Common myeloid progenitor, CD34-positive (primary cell): ENCODE data around the gene DIP2C.
"Not testable (repeated sequence)": the region's sequence is repeated elsewhere in the genome, so short reads cannot be mapped to it uniquely, and the experiment has no call there.

ENCODE experiments used
- CTCF ChIA-PET: fragments of 350-600 bp; sonication (Branson Sonifier 250); formaldehyde crosslinking; loops from one replicate; lab custom pipeline; 2021; ENCODE audit warnings: antibody characterized with exemption; lab: Charles Lee
- POLR2A ChIA-PET: fragments of 350-600 bp; sonication (Branson Sonifier 250); formaldehyde crosslinking; loops from one replicate; lab custom pipeline; 2021; ENCODE audit warnings: antibody characterized with exemption; lab: Charles Lee
- DNase-seq, 3 donors: peaks; one replicate each; pipeline versions ENCODE4 v3.0.0 to v3.0.0-alpha.2; 2013
- H3K27ac ChIP-seq, 2 experiments: 1 replicate in 1 of 2; 2 replicates in 1 of 2; pipeline ENCODE4 v1.7.0; 2013; ENCODE audit warnings: inconsistent platforms in 2 of 2, low read length in 2 of 2, mild to moderate bottlenecking in 2 of 2, low read depth in 1 of 2, moderate library complexity in 1 of 2; ENCODE audit not compliant: severe bottlenecking in 2 of 2, insufficient read depth in 1 of 2, poor library complexity in 1 of 2
- H3K27me3 ChIP-seq, 5 experiments: replicated peaks in 2 of 5; 1 replicate in 3 of 5; 2 replicates in 2 of 5; pipeline versions ENCODE4 v1.6.1 to v1.7.0; 2013; ENCODE audit warnings: low read length in 4 of 5, mild to moderate bottlenecking in 2 of 5, moderate library complexity in 2 of 5, inconsistent platforms in 1 of 5; ENCODE audit not compliant: insufficient read depth in 5 of 5, control insufficient read depth in 4 of 5
- H3K36me3 ChIP-seq, 4 experiments: 1 replicate in 2 of 4; 2 replicates in 2 of 4; pipeline versions ENCODE4 v1.6.1 to v1.7.0; 2013; ENCODE audit warnings: low read length in 3 of 4, control low read depth in 1 of 4, mild to moderate bottlenecking in 1 of 4; ENCODE audit not compliant: control insufficient read depth in 4 of 4, insufficient read depth in 4 of 4
- H3K4me1 ChIP-seq, 4 experiments: 1 replicate in 3 of 4; 2 replicates in 1 of 4; pipeline versions ENCODE4 v1.6.1 to v1.7.1; 2013; ENCODE audit warnings: low read length in 3 of 4, mild to moderate bottlenecking in 3 of 4, control low read depth in 1 of 4, inconsistent platforms in 1 of 4, moderate library complexity in 1 of 4; ENCODE audit not compliant: control insufficient read depth in 4 of 4, insufficient read depth in 4 of 4; ENCODE audit errors: control extremely low read depth in 1 of 4
- H3K4me3 ChIP-seq, 7 experiments: 1 replicate in 4 of 7; 2 replicates in 3 of 7; pipeline versions ENCODE4 v1.5.1 to v1.7.0; 2013; ENCODE audit warnings: mild to moderate bottlenecking in 7 of 7, low read length in 6 of 7, moderate library complexity in 6 of 7, inconsistent platforms in 2 of 7, low read depth in 2 of 7, control low read depth in 1 of 7; ENCODE audit not compliant: insufficient read depth in 4 of 7, control insufficient read depth in 1 of 7; ENCODE audit errors: extremely low read depth in 1 of 7
- H3K9me3 ChIP-seq, 5 experiments: 1 replicate in 4 of 5; 2 replicates in 1 of 5; pipeline versions ENCODE4 v1.6.1 to v1.7.1; 2013; ENCODE audit warnings: low read length in 4 of 5, mild to moderate bottlenecking in 2 of 5, inconsistent platforms in 1 of 5, low read depth in 1 of 5, moderate library complexity in 1 of 5; ENCODE audit not compliant: control insufficient read depth in 4 of 5, insufficient read depth in 2 of 5; ENCODE audit errors: control extremely low read depth in 1 of 5
- WGBS: methylation state at CpG from one replicate; pipeline ENCODE4 v1.1.5; 2013; ENCODE audit not compliant: insufficient coverage; 5-methylcytosine and 5-hydroxymethylcytosine counted together

DIP2C gene

GRCh38 chr10:589961-590680, 99.3 kb downstream of the DIP2C start:
- DNase-seq: no peak
- ChIA-PET POLR2A (no interaction called here), CTCF (no interaction called here)
- H3K36me3 ChIP-seq: no peaks in the 10 kb centered on the region
- H3K9me3 ChIP-seq: no peaks in the 10 kb centered on the region
- no peak overlapping the region for H3K27ac ChIP-seq
- H3K27me3 ChIP-seq: peaks cover 0 to 48% (median 14%) of the 10 kb centered on the region in 5 experiments
- no peak overlapping the region for H3K4me3 ChIP-seq
- no peaks in the 10 kb centered on the region for H3K4me1 ChIP-seq
- 90% methylated on average over 19 of the region's 21 CpGs for WGBS

GRCh38 chr10:588246-589165, 101.0 kb downstream of the DIP2C start:
- 93% methylated on average over 25 of the region's 27 CpGs for WGBS
- H3K27ac ChIP-seq: no peak overlapping the region
- H3K4me1 ChIP-seq: no peaks in the 10 kb centered on the region
- DNase-seq: no peak
- H3K27me3 ChIP-seq: peaks cover 0 to 42% (median 14%) of the 10 kb centered on the region in 5 experiments
- POLR2A ChIA-PET: no interaction called here
- no peaks in the 10 kb centered on the region for H3K9me3 ChIP-seq
- no peaks in the 10 kb centered on the region for H3K36me3 ChIP-seq
- CTCF ChIA-PET: no interaction called here
- H3K4me3 ChIP-seq: no peak overlapping the region

GRCh38 chr10:586716-587115, 102.8 kb downstream of the DIP2C start:
- no peak for DNase-seq
- no peaks in the 10 kb centered on the region for H3K36me3 ChIP-seq

GRCh38 chr10:586151-586550, 103.3 kb downstream of the DIP2C start:
- DNase-seq: no peak
- 95% methylated on average over 5 of the region's 9 CpGs for WGBS
- Histone ChIP-seq H3K27me3 (peaks cover 0 to 40% (median 11%) of the 10 kb centered on the region in 5 experiments), H3K36me3 (no peaks in the 10 kb centered on the region), H3K4me1 (no peaks in the 10 kb centered on the region), H3K4me3 (no peak overlapping the region), H3K9me3 (no peaks in the 10 kb centered on the region), H3K27ac (no peak overlapping the region)
- POLR2A ChIA-PET: no interaction called here
- CTCF ChIA-PET: no interaction called here

More at GRCh38 chr10:586716-587115, 102.8 kb downstream of the DIP2C start:
- no peaks in the 10 kb centered on the region for H3K4me1 ChIP-seq
- H3K4me3 ChIP-seq: no peak overlapping the region
- H3K27ac ChIP-seq: no peak overlapping the region
- ChIA-PET CTCF (no interaction called here), POLR2A (no interaction called here)
- no peaks in the 10 kb centered on the region for H3K9me3 ChIP-seq
- H3K27me3 ChIP-seq: peaks cover 0 to 42% (median 14%) of the 10 kb centered on the region in 5 experiments
- WGBS: 95% methylated on average over 11 of the region's 11 CpGs

GRCh38 chr10:585502-585901, 104.0 kb downstream of the DIP2C start:
- CTCF ChIA-PET: no interaction called here

GRCh38 chr10:584497-585290, 104.8 kb downstream of the DIP2C start:
- H3K36me3 ChIP-seq, CTCF ChIA-PET, H3K4me1 ChIP-seq, H3K9me3 ChIP-seq, H3K27ac ChIP-seq, H3K4me3 ChIP-seq, POLR2A ChIA-PET, DNase-seq: not testable (repeated sequence)
- H3K27me3 ChIP-seq: peaks cover 0 to 31% (median 3%) of the 10 kb centered on the region in 5 experiments
- WGBS: 93% methylated on average over 36 of the region's 55 CpGs

More at GRCh38 chr10:585502-585901, 104.0 kb downstream of the DIP2C start:
- Histone ChIP-seq H3K36me3 (no peaks in the 10 kb centered on the region), H3K4me1 (no peaks in the 10 kb centered on the region), H3K27me3 (peaks cover 0 to 34% (median 7%) of the 10 kb centered on the region in 5 experiments), H3K4me3 (no peak overlapping the region), H3K27ac (no peak overlapping the region), H3K9me3 (no peaks in the 10 kb centered on the region)
- no peak for DNase-seq
- 100% methylated on average over 5 of the region's 7 CpGs for WGBS
- POLR2A ChIA-PET: no interaction called here
